ENCODE results near the gene SEC14L3.

The SEC14L3 gene

DNA sequence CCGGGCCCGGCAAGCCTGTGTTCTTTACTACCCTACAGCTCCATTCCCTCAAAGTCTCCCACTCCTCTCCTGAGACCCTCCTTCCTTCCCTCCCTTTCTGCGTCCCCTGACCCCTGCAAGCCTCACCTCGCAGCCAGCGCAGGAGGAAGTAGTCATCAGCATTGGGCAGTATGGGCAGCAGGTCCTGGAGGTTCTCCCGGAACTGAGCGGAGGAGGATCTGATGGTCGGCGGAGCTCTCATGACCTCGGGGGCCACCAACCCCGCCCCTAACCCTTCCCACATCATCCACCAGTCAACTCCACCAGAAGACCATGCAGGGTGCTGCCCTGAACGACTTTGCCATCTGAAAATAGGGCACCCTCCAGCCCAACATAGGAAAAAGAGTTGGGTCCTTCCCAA lies 31.7 kb upstream of the SEC14L3 start:
- no peaks in the 10 kb centered on the region for H3K79me2 ChIP-seq (ENCODE audit: insufficient read depth, low read length)
- no peak overlapping the region for H3K27ac ChIP-seq (ENCODE audit: low read length)
- TF ChIP-seq EZH2 (IDR thresholded peaks at IDR 0.05; ENCODE audit: borderline replicate concordance, low read depth, low read length, severe bottlenecking): no peak
- TF ChIP-seq, protein P1, sequence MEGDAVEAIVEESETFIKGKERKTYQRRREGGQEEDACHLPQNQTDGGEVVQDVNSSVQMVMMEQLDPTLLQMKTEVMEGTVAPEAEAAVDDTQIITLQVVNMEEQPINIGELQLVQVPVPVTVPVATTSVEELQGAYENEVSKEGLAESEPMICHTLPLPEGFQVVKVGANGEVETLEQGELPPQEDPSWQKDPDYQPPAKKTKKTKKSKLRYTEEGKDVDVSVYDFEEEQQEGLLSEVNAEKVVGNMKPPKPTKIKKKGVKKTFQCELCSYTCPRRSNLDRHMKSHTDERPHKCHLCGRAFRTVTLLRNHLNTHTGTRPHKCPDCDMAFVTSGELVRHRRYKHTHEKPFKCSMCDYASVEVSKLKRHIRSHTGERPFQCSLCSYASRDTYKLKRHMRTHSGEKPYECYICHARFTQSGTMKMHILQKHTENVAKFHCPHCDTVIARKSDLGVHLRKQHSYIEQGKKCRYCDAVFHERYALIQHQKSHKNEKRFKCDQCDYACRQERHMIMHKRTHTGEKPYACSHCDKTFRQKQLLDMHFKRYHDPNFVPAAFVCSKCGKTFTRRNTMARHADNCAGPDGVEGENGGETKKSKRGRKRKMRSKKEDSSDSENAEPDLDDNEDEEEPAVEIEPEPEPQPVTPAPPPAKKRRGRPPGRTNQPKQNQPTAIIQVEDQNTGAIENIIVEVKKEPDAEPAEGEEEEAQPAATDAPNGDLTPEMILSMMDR (IDR thresholded peaks at IDR 0.05; ENCODE audit: borderline replicate concordance, extremely low read depth, low read length, poor library complexity, severe bottlenecking): no peak
- H3K4me3 ChIP-seq (ENCODE audit: low read depth in 1 of 2, low read length in 2 of 2): no peak overlapping the region
- no peak overlapping the region for H2AFZ ChIP-seq (ENCODE audit: low read depth, low read length)
- no peaks in the 10 kb centered on the region for H3K9me3 ChIP-seq (ENCODE audit: insufficient read depth, low read length, severe bottlenecking)
- no peak overlapping the region for H3K9ac ChIP-seq (ENCODE audit: low read depth, low read length)
- no peaks in the 10 kb centered on the region for H3K27me3 ChIP-seq (ENCODE audit: insufficient read depth, low read length, poor library complexity)
- ATAC-seq (ENCODE audit: insufficient read depth, low read depth) (no peak), DNase-seq (no peak)
- H3K4me2 ChIP-seq (ENCODE audit: insufficient read depth, low read length): no peak overlapping the region
- no peaks in the 10 kb centered on the region for H3K4me1 ChIP-seq (ENCODE audit: insufficient read depth, low read length)
- no peaks in the 10 kb centered on the region for H4K20me1 ChIP-seq (ENCODE audit: insufficient read depth, low read length)
- H3K36me3 ChIP-seq (ENCODE audit: insufficient read depth, low read length): no peaks in the 10 kb centered on the region

DNA sequence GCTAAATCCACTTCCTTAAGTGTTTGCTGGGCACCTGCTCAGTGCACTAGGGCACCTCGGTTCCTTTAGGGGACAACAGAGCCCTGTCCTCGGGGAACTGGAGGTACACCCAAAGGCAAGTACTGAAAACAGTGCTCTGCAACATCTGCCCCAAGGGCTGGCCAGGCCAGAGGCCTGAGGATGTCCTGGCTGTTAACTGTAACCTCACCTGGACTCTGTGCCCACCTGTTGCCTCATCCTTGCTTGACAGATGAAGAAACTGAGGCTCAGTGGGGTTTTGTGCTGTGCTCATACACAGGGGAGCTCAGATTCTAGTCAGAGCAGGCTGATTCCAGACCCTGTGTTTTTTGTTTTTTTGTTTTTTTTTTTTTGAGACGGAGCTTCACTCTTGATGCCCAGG lies 31.1 kb upstream of the SEC14L3 start:
- Histone ChIP-seq H3K9ac (ENCODE audit: low read depth, low read length) (no peak overlapping the region), H3K27me3 (ENCODE audit: insufficient read depth, low read length, poor library complexity) (no peaks in the 10 kb centered on the region), H4K20me1 (ENCODE audit: insufficient read depth, low read length) (no peaks in the 10 kb centered on the region), H2AFZ (ENCODE audit: low read depth, low read length) (no peak overlapping the region), H3K36me3 (ENCODE audit: insufficient read depth, low read length) (no peaks in the 10 kb centered on the region), H3K9me3 (ENCODE audit: insufficient read depth, low read length, severe bottlenecking) (no peaks in the 10 kb centered on the region), H3K4me1 (ENCODE audit: insufficient read depth, low read length) (no peaks in the 10 kb centered on the region), H3K4me3 (ENCODE audit: low read depth in 1 of 2, low read length in 2 of 2) (no peak overlapping the region), H3K4me2 (ENCODE audit: insufficient read depth, low read length) (no peak overlapping the region), H3K79me2 (ENCODE audit: insufficient read depth, low read length) (no peaks in the 10 kb centered on the region), H3K27ac (ENCODE audit: low read length) (no peak overlapping the region)
- DNase-seq: no peak
- TF ChIP-seq EZH2 (IDR thresholded peaks at IDR 0.05; ENCODE audit: borderline replicate concordance, low read depth, low read length, severe bottlenecking): no peak
- TF ChIP-seq, protein P1 (IDR thresholded peaks at IDR 0.05; ENCODE audit: borderline replicate concordance, extremely low read depth, low read length, poor library complexity, severe bottlenecking): no peak
- no peak for ATAC-seq (ENCODE audit: insufficient read depth, low read depth)

DNA sequence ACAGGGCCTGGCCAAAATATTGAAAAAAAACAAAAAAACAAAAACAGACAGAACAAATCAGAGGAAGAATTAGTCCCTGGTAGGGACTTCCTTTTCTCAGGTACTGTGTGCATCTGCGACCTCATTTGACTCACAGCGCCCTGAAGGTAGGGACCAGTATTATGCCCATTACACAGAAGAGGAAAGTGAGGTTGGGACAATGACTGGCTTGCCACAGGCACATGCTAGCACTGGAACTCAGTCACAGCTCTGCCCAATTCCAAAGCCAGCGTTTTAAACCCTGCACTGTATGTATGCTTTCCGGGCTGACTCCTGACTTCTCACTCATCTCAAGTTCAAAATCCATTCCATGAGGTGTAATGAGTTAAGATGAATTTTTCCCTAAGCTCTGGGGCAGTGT lies 30.3 kb upstream of the SEC14L3 start:
- H3K4me2 ChIP-seq (ENCODE audit: insufficient read depth, low read length): no peak overlapping the region
- TF ChIP-seq EZH2 (IDR thresholded peaks at IDR 0.05; ENCODE audit: borderline replicate concordance, low read depth, low read length, severe bottlenecking): no peak
- TF ChIP-seq, protein P1 (IDR thresholded peaks at IDR 0.05; ENCODE audit: borderline replicate concordance, extremely low read depth, low read length, poor library complexity, severe bottlenecking): no peak

DNA sequence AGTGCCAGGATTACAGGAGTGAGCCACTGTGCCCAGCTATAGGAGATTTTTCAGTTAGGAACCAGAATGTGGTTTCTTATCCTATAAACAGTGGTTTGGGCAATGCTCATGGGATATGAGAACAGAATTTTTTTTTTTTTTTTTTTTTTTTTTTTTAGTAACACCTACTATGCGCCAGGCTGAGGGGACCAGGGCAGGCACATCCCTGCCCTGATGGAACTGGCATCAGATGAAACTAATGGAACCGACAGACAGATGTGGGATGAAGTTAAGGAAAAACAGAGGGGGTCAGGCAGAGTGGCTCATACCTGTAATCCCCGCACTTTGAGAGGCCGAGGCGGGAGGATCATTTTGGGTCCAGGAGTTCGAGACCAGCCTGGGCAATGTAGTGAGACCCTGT lies 28.8 kb upstream of the SEC14L3 start:
- H3K27me3 ChIP-seq (ENCODE audit: insufficient read depth, low read length, poor library complexity): no peaks in the 10 kb centered on the region
- no peak for ATAC-seq (ENCODE audit: insufficient read depth, low read depth)
- H4K20me1 ChIP-seq (ENCODE audit: insufficient read depth, low read length): no peaks in the 10 kb centered on the region
- no peak for TF ChIP-seq EZH2 (IDR thresholded peaks at IDR 0.05; ENCODE audit: borderline replicate concordance, low read depth, low read length, severe bottlenecking)
- TF ChIP-seq, protein P1 (IDR thresholded peaks at IDR 0.05; ENCODE audit: borderline replicate concordance, extremely low read depth, low read length, poor library complexity, severe bottlenecking): no peak
- H3K9ac ChIP-seq (ENCODE audit: low read depth, low read length): no peak overlapping the region
- no peaks in the 10 kb centered on the region for H3K79me2 ChIP-seq (ENCODE audit: insufficient read depth, low read length)
- H3K4me3 ChIP-seq (ENCODE audit: low read depth in 1 of 2, low read length in 2 of 2): no peak overlapping the region
- H3K4me1 ChIP-seq (ENCODE audit: insufficient read depth, low read length): no peaks in the 10 kb centered on the region
- H3K36me3 ChIP-seq (ENCODE audit: insufficient read depth, low read length): no peaks in the 10 kb centered on the region
- no peak overlapping the region for H2AFZ ChIP-seq (ENCODE audit: low read depth, low read length)
- H3K27ac ChIP-seq (ENCODE audit: low read length): no peak overlapping the region
- H3K4me2 ChIP-seq (ENCODE audit: insufficient read depth, low read length): no peak overlapping the region
- no peaks in the 10 kb centered on the region for H3K9me3 ChIP-seq (ENCODE audit: insufficient read depth, low read length, severe bottlenecking)
- DNase-seq: no peak

More for the DNA sequence above, 30.3 kb upstream of the SEC14L3 start:
- no peak overlapping the region for H3K27ac ChIP-seq (ENCODE audit: low read length)
- DNase-seq (no peak), ATAC-seq (ENCODE audit: insufficient read depth, low read depth) (no peak)
- no peaks in the 10 kb centered on the region for H3K79me2 ChIP-seq (ENCODE audit: insufficient read depth, low read length)
- no peaks in the 10 kb centered on the region for H3K4me1 ChIP-seq (ENCODE audit: insufficient read depth, low read length)
- H3K36me3 ChIP-seq (ENCODE audit: insufficient read depth, low read length): no peaks in the 10 kb centered on the region
- H4K20me1 ChIP-seq (ENCODE audit: insufficient read depth, low read length): no peaks in the 10 kb centered on the region
- no peak overlapping the region for H3K4me3 ChIP-seq (ENCODE audit: low read depth in 1 of 2, low read length in 2 of 2)
- H3K9me3 ChIP-seq (ENCODE audit: insufficient read depth, low read length, severe bottlenecking): no peaks in the 10 kb centered on the region
- no peaks in the 10 kb centered on the region for H3K27me3 ChIP-seq (ENCODE audit: insufficient read depth, low read length, poor library complexity)
- H2AFZ ChIP-seq (ENCODE audit: low read depth, low read length): no peak overlapping the region
- no peak overlapping the region for H3K9ac ChIP-seq (ENCODE audit: low read depth, low read length)
